Liver (tissue), 3 donors: ENCODE measurements around the gene CLCN2.

Source experiments
- GABPA ChIP-seq, 2 donors: IDR thresholded peaks in 1 of 2; conservative IDR thresholded peaks in 1 of 2; 2 replicates each; pipeline ENCODE4 v1.6.1; 2016; ENCODE audit warnings: antibody characterized with exemption in 2 of 2, mild to moderate bottlenecking in 1 of 2, moderate library complexity in 1 of 2
- JUND ChIP-seq, 2 donors: IDR thresholded peaks; 2 replicates each; pipeline ENCODE4 v1.6.1; 2016; ENCODE audit warnings: antibody characterized with exemption in 2 of 2
- RAD21 ChIP-seq, 2 donors: IDR thresholded peaks; 2 replicates each; pipeline ENCODE4 v1.6.1; 2016; ENCODE audit warnings: antibody characterized with exemption in 2 of 2, mild to moderate bottlenecking in 2 of 2
- SP1 ChIP-seq: IDR thresholded peaks from 2 replicates; pipeline ENCODE4 v1.6.1; 2018; ENCODE audit warnings: antibody characterized with exemption, mild to moderate bottlenecking
- TAF1 ChIP-seq: conservative IDR thresholded peaks from 2 replicates; pipeline ENCODE4 v1.6.1; 2016; ENCODE audit warnings: antibody characterized with exemption, mild to moderate bottlenecking
- YY1 ChIP-seq: IDR thresholded peaks from 2 replicates; pipeline ENCODE4 v1.6.1; 2016; ENCODE audit warnings: antibody characterized with exemption, mild to moderate bottlenecking
- TF ChIP-seq, protein P1 (sequence below): fragments of 150-350 bp; IDR thresholded peaks from 2 replicates; pipeline ENCODE4 v1.5.1; 2017; ENCODE audit warnings: improper control_type of control experiment, low read depth, low read length; ENCODE audit not compliant: missing input control
- TF ChIP-seq, protein P2 (sequence below): IDR thresholded peaks from 2 replicates; pipeline ENCODE4 v1.6.1; 2016; ENCODE audit warnings: antibody characterized with exemption, mild to moderate bottlenecking
- TF ChIP-seq, protein P3 (sequence below): IDR thresholded peaks from 2 replicates; pipeline ENCODE4 v1.6.1; 2016; ENCODE audit warnings: antibody characterized with exemption
- TF ChIP-seq, protein P4 (sequence below): IDR thresholded peaks from 2 replicates; pipeline ENCODE4 v1.6.1; 2016; ENCODE audit warnings: antibody characterized with exemption
- donor health status: healthy.
- donor health status: healthy.

DNA sequence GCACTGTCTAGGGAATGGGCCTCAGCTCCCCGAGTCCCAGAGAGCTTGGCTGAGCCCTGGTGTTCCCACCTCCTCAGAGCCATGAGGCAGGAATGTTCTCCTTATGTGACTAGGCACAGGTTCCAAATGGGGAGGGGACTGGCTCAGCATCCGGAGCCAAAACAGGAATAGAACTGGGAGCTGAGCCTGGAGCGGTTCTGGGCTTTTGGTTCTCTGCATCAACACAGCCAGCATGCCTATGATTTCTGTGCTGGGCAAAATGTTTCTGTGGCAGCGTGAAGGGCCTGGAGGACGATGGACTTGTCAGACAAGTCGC lies 24.0 kb downstream of the CLCN2 start, which contains the start of gene FAM131A:
- TF ChIP-seq, protein P1, sequence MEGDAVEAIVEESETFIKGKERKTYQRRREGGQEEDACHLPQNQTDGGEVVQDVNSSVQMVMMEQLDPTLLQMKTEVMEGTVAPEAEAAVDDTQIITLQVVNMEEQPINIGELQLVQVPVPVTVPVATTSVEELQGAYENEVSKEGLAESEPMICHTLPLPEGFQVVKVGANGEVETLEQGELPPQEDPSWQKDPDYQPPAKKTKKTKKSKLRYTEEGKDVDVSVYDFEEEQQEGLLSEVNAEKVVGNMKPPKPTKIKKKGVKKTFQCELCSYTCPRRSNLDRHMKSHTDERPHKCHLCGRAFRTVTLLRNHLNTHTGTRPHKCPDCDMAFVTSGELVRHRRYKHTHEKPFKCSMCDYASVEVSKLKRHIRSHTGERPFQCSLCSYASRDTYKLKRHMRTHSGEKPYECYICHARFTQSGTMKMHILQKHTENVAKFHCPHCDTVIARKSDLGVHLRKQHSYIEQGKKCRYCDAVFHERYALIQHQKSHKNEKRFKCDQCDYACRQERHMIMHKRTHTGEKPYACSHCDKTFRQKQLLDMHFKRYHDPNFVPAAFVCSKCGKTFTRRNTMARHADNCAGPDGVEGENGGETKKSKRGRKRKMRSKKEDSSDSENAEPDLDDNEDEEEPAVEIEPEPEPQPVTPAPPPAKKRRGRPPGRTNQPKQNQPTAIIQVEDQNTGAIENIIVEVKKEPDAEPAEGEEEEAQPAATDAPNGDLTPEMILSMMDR: no peak
- no peak for TF ChIP-seq SP1
- TF ChIP-seq RAD21 (IDR thresholded peaks at IDR 0.05): no peak
- TF ChIP-seq TAF1: no peak
- TF ChIP-seq, protein P2, sequence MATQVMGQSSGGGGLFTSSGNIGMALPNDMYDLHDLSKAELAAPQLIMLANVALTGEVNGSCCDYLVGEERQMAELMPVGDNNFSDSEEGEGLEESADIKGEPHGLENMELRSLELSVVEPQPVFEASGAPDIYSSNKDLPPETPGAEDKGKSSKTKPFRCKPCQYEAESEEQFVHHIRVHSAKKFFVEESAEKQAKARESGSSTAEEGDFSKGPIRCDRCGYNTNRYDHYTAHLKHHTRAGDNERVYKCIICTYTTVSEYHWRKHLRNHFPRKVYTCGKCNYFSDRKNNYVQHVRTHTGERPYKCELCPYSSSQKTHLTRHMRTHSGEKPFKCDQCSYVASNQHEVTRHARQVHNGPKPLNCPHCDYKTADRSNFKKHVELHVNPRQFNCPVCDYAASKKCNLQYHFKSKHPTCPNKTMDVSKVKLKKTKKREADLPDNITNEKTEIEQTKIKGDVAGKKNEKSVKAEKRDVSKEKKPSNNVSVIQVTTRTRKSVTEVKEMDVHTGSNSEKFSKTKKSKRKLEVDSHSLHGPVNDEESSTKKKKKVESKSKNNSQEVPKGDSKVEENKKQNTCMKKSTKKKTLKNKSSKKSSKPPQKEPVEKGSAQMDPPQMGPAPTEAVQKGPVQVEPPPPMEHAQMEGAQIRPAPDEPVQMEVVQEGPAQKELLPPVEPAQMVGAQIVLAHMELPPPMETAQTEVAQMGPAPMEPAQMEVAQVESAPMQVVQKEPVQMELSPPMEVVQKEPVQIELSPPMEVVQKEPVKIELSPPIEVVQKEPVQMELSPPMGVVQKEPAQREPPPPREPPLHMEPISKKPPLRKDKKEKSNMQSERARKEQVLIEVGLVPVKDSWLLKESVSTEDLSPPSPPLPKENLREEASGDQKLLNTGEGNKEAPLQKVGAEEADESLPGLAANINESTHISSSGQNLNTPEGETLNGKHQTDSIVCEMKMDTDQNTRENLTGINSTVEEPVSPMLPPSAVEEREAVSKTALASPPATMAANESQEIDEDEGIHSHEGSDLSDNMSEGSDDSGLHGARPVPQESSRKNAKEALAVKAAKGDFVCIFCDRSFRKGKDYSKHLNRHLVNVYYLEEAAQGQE: no peak
- TF ChIP-seq GABPA (IDR thresholded peaks at IDR 0.05 in 1 of 2, conservative IDR thresholded peaks at IDR 0.05 in 1 of 2): no peak
- TF ChIP-seq, protein P3, sequence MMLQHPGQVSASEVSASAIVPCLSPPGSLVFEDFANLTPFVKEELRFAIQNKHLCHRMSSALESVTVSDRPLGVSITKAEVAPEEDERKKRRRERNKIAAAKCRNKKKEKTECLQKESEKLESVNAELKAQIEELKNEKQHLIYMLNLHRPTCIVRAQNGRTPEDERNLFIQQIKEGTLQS: no peak
- TF ChIP-seq YY1: no peak
- TF ChIP-seq JUND (IDR thresholded peaks at IDR 0.05): no peak
- TF ChIP-seq, protein P4, sequence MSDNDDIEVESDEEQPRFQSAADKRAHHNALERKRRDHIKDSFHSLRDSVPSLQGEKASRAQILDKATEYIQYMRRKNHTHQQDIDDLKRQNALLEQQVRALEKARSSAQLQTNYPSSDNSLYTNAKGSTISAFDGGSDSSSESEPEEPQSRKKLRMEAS: no peak
